ENCODE data around the gene PDE6D.

Gene PDE6D

DNA sequence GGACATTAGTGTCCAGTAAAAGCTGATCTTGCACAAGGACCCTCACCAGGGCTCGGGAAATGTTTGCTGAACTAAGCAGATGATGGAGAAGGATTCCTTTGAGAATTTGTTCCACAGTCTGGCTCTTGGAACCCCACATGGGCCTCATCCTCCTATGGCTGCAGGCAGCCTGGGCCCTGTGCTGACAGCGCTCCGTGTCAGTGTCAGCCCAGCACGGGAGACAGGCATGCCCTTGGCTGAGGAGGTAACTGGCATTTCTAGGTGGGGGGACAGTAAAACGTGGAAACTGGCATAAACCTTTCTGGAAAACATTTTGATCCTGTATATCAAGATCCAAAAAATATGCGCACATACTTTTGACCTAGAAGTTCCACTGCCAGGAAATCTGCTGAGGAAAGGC, 62.3 kb downstream of the PDE6D start:
- ChIA-PET POLR2A (no interaction called here), CTCF (interaction anchor here (0.7 to 5.8 kb wide), 2 partner anchors 44 to 186 kb away, joined by 3 to 182 read pairs; no protein-coding TSS in a partner anchor)
- TF ChIP-seq ZNF560 (tag by site-specific recombination; IDR thresholded peaks at IDR 0.05; ENCODE audit: borderline replicate concordance), result no peak
- TF ChIP-seq, protein P1, sequence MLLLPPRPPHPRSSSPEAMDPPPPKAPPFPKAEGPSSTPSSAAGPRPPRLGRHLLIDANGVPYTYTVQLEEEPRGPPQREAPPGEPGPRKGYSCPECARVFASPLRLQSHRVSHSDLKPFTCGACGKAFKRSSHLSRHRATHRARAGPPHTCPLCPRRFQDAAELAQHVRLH (tag by site-specific recombination; IDR thresholded peaks at IDR 0.05), result no peak
- no peak for TF ChIP-seq ZBTB20 (tag by site-specific recombination; IDR thresholded peaks at IDR 0.05)
- no peak for TF ChIP-seq ZNF558 (tag by site-specific recombination; IDR thresholded peaks at IDR 0.05)
- TF ChIP-seq, protein P2, sequence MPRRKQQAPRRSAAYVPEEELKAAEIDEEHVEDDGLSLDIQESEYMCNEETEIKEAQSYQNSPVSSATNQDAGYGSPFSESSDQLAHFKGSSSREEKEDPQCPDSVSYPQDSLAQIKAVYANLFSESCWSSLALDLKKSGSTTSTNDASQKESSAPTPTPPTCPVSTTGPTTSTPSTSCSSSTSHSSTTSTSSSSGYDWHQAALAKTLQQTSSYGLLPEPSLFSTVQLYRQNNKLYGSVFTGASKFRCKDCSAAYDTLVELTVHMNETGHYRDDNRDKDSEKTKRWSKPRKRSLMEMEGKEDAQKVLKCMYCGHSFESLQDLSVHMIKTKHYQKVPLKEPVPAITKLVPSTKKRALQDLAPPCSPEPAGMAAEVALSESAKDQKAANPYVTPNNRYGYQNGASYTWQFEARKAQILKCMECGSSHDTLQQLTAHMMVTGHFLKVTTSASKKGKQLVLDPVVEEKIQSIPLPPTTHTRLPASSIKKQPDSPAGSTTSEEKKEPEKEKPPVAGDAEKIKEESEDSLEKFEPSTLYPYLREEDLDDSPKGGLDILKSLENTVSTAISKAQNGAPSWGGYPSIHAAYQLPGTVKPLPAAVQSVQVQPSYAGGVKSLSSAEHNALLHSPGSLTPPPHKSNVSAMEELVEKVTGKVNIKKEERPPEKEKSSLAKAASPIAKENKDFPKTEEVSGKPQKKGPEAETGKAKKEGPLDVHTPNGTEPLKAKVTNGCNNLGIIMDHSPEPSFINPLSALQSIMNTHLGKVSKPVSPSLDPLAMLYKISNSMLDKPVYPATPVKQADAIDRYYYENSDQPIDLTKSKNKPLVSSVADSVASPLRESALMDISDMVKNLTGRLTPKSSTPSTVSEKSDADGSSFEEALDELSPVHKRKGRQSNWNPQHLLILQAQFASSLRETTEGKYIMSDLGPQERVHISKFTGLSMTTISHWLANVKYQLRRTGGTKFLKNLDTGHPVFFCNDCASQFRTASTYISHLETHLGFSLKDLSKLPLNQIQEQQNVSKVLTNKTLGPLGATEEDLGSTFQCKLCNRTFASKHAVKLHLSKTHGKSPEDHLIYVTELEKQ (tag by site-specific recombination; IDR thresholded peaks at IDR 0.05; ENCODE audit: borderline replicate concordance), result no peak
- TF ChIP-seq, protein P3, sequence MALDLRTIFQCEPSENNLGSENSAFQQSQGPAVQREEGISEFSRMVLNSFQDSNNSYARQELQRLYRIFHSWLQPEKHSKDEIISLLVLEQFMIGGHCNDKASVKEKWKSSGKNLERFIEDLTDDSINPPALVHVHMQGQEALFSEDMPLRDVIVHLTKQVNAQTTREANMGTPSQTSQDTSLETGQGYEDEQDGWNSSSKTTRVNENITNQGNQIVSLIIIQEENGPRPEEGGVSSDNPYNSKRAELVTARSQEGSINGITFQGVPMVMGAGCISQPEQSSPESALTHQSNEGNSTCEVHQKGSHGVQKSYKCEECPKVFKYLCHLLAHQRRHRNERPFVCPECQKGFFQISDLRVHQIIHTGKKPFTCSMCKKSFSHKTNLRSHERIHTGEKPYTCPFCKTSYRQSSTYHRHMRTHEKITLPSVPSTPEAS (tag by site-specific recombination; IDR thresholded peaks at IDR 0.05), result no peak
- no peak for TF ChIP-seq ZNF302 (tag by site-specific recombination; IDR thresholded peaks at IDR 0.05; ENCODE audit: low read depth)
- TF ChIP-seq ZNF169 (tag by site-specific recombination; IDR thresholded peaks at IDR 0.05), result no peak
- TF ChIP-seq ZNF701 (tag by site-specific recombination; IDR thresholded peaks at IDR 0.05), result no peak
- TF ChIP-seq GLIS1 (tag by site-specific recombination; IDR thresholded peaks at IDR 0.05), result no peak
- no peak for TF ChIP-seq ZNF10 (tag by site-specific recombination; IDR thresholded peaks at IDR 0.05)
- TF ChIP-seq ZNF843 (tag by site-specific recombination; IDR thresholded peaks at IDR 0.05), result no peak
- TF ChIP-seq YY1 (tag by site-specific recombination; IDR thresholded peaks at IDR 0.05), result no peak
- TF ChIP-seq ZNF549 (tag by site-specific recombination; IDR thresholded peaks at IDR 0.05), result no peak
- TF ChIP-seq HOXA7 (CRISPR knock-in tag; IDR thresholded peaks at IDR 0.05; ENCODE audit: borderline replicate concordance), result no peak
- no peak for TF ChIP-seq ZNF792 (tag by site-specific recombination; IDR thresholded peaks at IDR 0.05)
- Histone ChIP-seq H3K4me3 (ENCODE audit: low read depth, low read length) (no peak overlapping the region), H3K27ac (ENCODE audit: extremely low read depth, low read depth, low read length) (no peak overlapping the region), H3K4me1 (ENCODE audit: control insufficient read depth, insufficient read depth, low read length) (peaks cover 9% of the 10 kb centered on the region; the same call in 1 of the 2 replicates), H3K36me3 (ENCODE audit: control insufficient read depth in 2 of 2, insufficient read depth in 1 of 2, low read length in 2 of 2) (peaks cover 0 to 12% of the 10 kb centered on the region in 2 experiments; a peak in 1 of 3 replicates), H3K9me3 (ENCODE audit: control insufficient read depth, insufficient read depth, low read depth, low read length) (no peaks in the 10 kb centered on the region)

DNA sequence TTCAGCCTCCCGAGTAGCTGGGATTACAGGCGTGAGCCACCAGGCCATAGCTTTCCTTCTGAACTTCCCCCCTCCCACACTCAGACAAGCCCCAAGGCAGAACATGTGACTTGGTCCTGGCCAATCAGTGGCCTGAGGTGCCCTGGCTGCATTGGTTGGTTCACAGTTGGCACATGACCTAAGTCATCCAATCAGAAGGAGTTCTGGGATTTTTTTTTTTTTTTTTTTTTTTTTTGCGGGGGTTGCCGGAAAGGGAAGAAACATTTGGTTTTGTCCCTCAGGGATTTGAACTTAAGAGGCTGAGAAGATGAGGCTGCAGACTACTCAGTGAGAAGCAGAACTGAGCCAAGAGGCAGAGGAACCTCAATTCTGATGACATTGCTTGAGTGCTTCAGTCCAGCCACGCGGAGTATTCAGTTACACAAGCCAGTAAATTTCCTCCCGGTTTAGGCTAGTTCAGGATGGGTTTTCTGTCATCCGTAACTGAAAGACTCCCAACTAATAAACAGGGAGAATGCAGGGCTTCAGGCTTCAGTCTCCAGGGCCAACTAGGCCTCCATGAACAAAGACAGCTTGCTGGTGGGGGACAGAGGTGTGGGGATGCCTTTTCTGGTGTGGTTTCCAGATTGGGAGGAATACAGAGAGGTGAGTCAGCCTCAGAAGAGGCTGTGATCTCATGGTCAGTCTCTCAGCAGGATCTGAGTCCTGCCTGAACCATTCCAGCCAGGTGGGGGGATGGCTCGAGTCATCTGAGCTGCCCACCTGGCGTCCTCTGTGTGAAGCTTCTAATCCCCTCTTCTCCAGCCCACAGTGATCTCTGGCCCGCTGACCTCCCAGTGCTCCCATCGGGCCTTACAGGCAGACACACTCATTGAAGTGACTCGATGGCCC, 63.6 kb downstream of the PDE6D start:
- CTCF ChIA-PET, result interaction anchor here (1.2 to 5.8 kb wide), 7 partner anchors 7 to 200 kb away, joined by 3 to 182 read pairs (median 23); partner anchors contain the start of gene COPS7B
- Histone ChIP-seq H3K4me1 (ENCODE audit: control insufficient read depth, insufficient read depth, low read length) (peaks cover 10% of the 10 kb centered on the region), H3K9me3 (ENCODE audit: control insufficient read depth, insufficient read depth, low read depth, low read length) (no peaks in the 10 kb centered on the region), H3K4me3 (ENCODE audit: low read depth, low read length) (no peak overlapping the region), H3K27ac (ENCODE audit: extremely low read depth, low read depth, low read length) (no peak overlapping the region), H3K36me3 (ENCODE audit: control insufficient read depth in 2 of 2, insufficient read depth in 1 of 2, low read length in 2 of 2) (peaks cover 0 to 21% of the 10 kb centered on the region in 2 experiments; a peak in 2 of 3 replicates)
- POLR2A ChIA-PET, result interaction anchor here (2.5 kb wide), 1 partner anchor 10 kb away, joined by 12 read pairs; the partner anchor contains the start of gene PTMA
- TF ChIP-seq, protein P4, sequence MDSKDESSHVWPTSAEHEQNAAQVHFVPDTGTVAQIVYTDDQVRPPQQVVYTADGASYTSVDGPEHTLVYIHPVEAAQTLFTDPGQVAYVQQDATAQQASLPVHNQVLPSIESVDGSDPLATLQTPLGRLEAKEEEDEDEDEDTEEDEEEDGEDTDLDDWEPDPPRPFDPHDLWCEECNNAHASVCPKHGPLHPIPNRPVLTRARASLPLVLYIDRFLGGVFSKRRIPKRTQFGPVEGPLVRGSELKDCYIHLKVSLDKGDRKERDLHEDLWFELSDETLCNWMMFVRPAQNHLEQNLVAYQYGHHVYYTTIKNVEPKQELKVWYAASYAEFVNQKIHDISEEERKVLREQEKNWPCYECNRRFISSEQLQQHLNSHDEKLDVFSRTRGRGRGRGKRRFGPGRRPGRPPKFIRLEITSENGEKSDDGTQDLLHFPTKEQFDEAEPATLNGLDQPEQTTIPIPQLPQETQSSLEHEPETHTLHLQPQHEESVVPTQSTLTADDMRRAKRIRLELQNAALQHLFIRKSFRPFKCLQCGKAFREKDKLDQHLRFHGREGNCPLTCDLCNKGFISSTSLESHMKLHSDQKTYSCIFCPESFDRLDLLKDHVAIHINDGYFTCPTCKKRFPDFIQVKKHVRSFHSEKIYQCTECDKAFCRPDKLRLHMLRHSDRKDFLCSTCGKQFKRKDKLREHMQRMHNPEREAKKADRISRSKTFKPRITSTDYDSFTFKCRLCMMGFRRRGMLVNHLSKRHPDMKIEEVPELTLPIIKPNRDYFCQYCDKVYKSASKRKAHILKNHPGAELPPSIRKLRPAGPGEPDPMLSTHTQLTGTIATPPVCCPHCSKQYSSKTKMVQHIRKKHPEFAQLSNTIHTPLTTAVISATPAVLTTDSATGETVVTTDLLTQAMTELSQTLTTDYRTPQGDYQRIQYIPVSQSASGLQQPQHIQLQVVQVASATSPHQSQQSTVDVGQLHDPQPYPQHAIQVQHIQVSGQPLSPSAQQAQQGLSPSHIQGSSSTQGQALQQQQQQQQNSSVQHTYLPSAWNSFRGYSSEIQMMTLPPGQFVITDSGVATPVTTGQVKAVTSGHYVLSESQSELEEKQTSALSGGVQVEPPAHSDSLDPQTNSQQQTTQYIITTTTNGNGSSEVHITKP (tag by site-specific recombination; IDR thresholded peaks at IDR 0.05), result peak; percentile 85
- TF ChIP-seq EGR2 (tag by site-specific recombination; IDR thresholded peaks at IDR 0.05; ENCODE audit: low read depth) (no peak), ZNF366 (tag by site-specific recombination; conservative IDR thresholded peaks at IDR 0.05) (0 out of 2 replicates have a peak, but pooled peaks have one; percentile 24), ZNF677 (tag by site-specific recombination; IDR thresholded peaks at IDR 0.05) (no peak), SP2 (tag by site-specific recombination; IDR thresholded peaks at IDR 0.05) (peak; percentile 35), ZNF792 (tag by site-specific recombination; IDR thresholded peaks at IDR 0.05) (no peak), GLIS1 (tag by site-specific recombination; IDR thresholded peaks at IDR 0.05) (peak; percentile 21; the same call in 1 of the 2 replicates)
- TF ChIP-seq, protein P5, sequence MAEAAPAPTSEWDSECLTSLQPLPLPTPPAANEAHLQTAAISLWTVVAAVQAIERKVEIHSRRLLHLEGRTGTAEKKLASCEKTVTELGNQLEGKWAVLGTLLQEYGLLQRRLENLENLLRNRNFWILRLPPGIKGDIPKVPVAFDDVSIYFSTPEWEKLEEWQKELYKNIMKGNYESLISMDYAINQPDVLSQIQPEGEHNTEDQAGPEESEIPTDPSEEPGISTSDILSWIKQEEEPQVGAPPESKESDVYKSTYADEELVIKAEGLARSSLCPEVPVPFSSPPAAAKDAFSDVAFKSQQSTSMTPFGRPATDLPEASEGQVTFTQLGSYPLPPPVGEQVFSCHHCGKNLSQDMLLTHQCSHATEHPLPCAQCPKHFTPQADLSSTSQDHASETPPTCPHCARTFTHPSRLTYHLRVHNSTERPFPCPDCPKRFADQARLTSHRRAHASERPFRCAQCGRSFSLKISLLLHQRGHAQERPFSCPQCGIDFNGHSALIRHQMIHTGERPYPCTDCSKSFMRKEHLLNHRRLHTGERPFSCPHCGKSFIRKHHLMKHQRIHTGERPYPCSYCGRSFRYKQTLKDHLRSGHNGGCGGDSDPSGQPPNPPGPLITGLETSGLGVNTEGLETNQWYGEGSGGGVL (tag by site-specific recombination; IDR thresholded peaks at IDR 0.05), result 0 out of 2 replicates have a peak, but pooled peaks have one; percentile 14

Measured in HEK293 (cell line).